GM18858 (cell line): ENCODE measurements around the gene HOXC5.

Experiments used
- ATAC-seq: cut with Tn5 transposase; IDR thresholded peaks from one replicate; pipeline ENCODE4 v1.9.1; 2021; ENCODE audit not compliant: unreplicated experiment

Gene HOXC5

DNA sequence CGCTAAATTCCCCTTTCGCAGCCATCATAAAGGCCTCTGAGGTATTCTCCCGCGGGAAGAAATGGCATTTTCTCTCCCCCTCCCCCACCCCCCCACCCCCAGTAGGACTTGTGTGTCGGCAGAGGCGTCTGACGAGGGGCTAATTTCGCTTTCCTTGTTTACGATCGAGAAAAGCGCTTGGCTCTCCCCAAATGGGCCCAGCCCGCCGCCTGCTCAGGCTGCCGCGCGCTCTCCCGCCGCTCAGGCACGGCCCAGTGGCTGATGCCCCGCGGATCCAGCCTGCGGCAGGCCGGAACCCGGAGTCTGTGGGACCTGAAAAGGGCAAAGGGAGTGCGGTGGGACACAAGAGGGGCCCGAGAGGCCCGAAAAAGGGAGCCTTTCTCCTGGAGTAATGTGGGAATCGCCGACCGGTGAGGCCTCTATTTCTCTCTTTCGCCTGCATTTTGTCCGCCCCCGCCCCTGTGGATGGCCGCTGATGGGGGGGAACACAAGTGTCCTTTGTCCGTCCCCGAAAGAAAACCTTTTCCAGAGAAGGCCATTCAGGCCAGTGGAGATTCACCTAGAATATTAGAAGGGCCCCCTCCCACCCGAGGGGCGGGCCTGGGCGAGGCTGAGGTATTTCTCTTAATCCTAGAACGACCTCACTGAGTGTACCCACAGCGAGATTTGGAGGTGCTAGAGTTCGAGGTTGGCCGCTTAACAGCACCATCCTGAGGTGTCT is 13.6 kb upstream of the HOXC5 start:
- no peak for ATAC-seq

DNA sequence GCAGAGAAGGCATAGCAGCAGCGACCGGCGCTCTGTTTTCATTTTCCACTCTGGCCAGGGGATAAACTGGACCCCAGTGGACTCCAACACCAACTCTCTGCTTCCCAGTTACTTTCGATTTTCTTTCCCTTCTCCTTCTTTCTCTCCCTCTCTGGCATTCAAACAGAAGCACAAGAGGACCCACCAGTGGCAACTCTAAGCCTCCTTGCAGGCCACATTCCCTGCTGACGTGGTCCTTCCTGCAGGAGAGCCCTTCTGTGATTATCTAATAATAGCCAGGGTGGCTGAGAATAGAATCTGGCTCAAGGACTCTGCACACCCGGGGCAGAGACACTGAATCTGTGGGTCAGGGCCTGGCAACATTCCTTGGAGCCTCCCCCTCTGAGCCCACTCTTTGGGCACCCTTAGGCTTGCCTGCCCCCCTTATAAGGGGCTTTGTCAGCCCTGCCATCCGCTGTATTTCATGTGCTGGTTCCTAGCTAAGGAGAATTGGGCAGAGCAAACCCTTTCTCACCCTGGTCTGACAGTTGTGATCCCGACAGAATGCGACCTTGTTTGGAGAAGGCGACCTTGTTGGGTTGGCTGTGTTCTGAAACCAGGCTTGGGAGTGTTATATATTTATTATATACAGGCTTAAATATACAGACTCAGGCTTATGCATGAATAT is 12.8 kb upstream of the HOXC5 start:
- ATAC-seq: no peak

DNA sequence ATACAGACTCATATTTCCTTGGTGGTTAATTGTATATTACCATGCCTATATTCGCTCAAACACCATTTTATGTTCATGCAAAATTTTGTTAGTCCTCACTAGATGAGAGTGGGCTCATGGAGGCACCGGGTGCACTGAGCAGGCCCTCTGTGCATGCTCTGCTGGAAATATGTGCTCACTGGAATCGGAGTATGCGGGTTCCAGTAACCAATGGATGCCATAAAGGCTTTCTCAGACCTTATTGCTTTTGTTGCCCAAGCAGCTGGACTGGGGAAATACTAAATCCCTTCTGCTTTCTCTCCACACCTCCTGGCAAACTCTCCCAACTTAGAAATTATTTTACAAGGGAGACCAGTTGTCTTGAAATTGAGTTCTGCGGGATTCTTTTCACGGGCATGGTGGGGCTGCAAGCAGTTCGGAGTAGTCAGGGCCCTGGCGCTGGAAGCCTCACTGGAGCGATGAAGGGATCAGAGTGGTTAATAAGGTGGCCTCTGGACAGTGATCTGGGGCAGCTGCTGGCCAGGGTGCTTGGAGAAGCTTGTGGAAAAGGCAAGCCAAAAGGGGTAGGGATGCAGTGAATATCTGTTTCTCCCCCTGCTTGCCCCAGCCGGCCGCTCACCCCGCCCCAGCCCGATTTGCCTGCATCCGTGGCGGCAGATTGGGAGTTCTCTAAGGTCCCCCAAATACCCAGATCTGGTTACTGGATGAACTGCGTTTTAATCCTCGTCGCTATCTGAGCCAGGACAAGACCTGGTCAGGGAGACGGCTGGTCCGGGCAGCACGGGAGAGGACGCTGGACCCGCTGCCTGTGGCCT is 12.1 kb upstream of the HOXC5 start:
- ATAC-seq: no peak

DNA sequence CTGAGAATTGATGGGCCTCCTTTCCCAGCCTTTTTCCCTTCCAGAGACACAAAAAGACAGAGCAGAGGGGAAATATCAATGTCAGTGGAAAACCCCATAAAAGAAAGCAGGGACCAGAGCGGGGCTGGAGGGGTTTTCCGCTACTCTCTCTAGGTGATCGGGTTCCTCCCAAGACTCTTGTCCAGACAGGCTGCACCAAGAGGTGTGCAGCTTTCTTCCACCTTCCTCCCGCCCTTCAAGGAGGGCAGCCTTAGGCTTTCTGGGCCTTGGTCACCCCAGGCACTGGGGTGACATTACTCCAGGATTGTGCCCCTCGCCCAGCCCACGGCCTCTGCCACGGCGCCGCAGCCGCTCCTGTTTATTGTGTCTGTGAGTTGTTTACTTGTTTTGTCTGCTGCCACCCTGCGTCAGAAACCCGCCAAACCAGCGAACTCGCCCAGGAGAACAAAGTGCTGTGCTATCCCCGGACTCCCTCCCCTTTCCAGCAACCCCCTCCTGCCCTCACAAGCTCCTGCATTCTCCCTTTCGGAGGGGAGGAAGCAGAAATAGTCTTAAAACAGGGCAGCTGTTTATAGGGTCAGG is 11.3 kb upstream of the HOXC5 start:
- no peak for ATAC-seq

DNA sequence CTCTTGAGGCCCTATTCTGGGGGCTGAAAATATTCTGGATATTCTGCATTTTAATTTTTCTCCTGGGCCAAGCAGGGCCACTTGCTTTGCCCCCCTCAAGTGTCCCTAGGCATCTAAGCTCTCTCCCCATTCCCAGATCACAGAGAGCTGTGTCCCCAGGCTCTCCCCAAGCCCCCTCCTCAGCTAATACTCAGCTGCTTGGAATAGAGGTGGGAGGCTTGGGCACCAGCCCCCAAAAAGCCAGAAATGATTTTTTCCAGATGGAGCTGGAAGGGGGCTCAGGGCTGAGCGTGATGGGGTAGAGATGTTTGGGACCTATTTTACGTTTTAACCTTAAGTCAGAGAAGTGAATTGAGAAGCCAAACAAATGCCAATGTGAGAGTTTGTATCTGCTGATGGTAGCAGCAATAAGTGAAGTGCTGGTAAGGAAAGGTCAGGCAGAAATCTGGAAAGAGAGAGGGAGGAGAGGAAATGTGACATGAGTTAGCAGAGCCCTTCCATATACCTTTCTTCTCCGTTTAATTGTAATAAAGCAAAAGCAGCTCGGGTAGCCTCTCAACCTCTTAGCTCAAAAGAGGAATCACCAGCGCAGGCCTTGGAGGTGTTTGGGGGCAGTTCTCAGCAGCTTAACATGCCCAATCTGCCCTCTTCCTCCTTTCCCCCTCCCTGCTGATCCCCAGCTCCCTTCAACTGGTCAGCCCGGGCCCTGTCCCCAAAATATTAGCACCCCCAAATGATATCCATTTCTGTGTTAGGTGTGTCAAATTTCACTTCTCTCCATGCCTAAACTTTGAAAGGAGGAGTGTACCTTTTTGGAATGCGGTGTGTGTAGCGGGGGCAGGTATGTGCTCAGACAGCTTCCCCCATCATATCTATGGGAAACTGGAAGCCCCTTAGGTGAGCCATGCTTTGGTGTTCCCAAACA is 9.6 kb upstream of the HOXC5 start:
- no peak for ATAC-seq

DNA sequence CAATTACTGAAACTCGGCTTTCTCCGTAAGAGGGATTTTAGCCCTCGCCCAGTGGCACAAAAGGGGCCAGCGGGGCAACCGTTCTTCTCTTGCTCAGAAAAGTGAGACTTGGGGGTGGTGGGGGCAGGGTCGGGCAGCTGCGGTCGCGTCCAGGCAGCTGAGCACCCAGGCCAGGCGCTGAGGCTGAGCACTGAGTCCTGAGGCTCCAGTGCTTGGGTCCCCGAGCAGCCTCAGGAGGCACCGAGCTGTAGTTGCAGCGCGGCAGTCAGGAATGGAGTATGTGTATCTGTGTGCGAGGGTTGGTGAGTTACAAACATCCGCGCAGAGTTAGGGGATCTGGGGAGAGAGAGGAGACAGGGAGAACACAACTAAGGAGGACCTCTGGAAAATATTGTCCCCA is 8.7 kb upstream of the HOXC5 start:
- no peak for ATAC-seq

DNA sequence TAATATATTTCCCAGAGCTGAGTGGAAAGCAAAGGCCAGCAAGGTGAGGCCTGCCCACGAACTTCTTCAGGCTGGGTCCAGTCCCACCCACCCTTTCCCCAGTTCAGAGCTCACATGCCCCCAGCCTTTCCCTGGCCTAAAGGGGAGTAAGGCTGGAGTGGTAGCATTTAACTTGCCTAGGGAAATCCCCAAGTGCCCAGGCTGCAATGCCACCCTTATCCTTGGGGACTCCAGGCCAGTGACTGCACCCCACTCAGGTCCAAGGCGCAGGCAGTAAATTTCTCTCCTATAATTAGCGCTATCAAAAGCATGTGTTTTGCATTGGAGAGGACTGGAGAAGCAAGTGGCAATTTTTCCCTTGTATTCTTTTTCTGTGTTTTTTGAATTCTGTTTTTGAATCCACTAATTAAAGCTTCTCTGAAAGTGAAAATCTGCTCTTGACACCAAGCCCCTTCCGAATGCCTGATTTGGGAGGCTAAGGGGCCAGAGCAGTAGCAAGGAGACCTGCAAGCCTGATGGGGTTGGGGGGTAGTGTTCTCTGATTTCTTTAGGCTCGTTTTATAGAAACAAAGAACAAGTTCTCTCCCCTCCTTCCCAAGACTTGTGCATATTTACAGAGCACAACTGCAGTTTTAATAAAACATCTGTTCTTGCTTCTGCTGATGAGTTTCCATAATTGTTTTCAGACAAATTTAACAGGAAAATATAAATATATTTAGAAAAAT is 8.1 kb upstream of the HOXC5 start:
- ATAC-seq: no peak

DNA sequence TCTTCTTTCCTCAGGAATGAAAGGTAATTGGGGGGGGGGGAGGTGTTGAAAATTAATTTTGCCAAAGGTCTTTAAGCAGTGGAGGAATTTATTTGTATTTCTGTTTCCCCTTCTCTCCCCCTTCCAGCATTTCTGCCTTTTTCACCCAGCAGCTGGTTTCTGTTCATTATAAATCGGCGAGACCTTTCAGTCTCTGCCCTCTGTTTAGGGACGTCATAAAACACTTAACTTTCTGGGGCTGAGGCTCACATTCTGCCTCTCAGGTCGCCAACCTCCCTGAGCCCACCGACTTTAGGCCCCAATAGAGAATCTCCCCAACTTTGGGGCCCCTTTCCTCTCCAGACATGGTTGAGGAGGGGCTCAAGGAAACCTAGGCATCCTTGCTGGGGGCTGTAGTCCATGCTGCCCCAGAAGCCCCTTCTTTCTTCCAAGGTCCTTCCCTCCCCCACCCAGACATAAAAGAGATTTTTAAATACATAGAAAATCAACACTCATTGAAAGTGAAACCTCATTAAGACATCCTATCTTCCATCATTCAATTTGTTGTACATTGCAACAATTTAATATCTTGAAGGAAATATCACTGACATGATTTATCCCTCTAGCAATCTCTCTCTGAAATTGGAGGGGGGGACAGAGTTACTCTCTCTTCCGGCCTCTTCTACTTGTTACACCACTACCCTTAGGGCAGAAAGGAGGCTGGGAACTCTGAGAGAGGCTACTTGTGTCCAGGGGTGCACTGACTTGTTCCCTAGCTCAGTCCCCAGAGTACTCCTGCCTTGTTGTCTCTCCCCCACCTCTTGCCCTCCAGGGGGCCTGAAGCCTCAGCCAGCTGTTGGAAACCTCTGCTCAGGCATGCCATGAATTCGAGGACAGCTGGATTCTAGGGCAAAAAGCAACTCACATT is 7.1 kb upstream of the HOXC5 start:
- ATAC-seq: no peak

DNA sequence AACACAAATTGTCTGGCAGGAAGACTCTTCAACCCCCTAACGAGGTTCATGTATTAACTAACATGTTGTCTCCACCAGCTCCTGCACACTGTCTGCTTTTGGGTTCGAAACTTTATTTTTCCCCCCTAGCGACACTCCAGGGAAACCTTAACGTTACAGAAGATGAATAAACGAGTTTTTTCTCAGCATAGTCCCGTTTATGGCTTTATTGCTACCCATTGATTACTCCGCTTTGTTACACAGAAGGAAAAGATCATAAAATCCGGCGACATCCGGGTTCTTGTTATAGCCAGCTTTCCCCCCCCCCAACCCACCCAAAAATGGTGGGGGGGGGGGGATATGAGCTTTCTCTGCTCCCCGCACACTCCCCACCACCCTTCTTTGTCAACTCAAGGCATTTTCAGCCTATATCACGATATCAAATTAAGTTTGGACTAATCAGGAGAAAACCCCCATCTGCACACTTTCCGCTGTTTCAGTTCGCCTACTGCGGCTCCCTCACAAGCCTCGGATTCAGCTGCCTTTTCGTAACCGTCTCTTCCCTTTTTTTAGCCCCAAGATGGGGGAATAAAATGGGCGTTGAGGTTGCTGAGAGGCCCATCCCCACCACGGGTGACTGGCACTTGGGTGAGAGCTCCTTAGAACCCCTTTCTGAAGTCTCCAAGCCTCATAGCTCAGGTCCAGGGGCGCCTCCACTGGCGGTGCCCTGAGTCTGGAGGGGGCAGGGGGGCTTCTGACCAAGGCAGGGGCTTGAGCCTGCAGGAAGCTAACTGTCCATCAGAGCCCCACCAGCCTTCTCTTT is 6.0 kb upstream of the HOXC5 start:
- no peak for ATAC-seq

DNA sequence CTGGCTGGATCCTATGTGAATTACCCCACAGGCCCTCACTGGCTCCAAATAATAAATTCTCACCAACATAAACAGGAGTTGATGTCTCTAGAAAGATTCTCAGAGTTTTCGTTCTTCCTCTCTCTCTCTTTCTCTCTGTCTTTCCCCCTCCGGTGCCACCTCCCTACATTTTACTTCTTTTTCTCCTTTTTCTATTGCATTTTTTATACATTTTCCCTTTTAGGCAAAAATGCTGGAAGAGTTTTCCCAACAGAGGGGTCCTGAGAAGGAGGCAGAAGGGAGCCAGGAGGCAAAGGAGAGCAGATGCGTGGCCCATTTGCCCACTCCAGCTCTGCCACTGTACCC is 5.4 kb upstream of the HOXC5 start:
- ATAC-seq: no peak

DNA sequence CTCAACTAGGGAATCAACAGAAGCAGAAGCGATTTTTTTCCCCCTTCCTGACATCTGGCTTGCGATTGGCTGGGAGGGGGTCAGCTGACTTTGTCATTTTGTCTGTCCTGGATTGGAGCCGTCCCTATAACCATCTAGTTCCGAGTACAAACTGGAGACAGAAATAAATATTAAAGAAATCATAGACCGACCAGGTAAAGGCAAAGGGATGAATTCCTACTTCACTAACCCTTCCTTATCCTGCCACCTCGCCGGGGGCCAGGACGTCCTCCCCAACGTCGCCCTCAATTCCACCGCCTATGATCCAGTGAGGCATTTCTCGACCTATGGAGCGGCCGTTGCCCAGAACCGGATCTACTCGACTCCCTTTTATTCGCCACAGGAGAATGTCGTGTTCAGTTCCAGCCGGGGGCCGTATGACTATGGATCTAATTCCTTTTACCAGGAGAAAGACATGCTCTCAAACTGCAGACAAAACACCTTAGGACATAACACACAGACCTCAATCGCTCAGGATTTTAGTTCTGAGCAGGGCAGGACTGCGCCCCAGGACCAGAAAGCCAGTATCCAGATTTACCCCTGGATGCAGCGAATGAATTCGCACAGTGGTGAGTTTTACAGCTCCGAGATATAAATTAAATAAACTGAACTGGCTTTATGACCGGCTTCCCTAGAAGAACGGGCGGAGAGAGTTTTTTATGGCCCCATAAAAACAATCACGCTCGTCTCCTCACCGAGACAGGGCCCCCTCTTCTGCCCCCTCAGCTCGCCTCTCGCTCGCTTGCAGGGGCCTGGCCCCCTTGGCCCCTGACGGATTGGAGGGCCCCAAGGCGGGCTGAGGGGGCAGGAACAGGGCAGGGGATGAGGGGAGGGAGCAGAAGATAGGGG is 4.3 kb upstream of the HOXC5 start, which contains the start of gene HOXC6:
Gene HOXC6 (plus strand): TSS at position 127 of the 888 bp plus-strand sequence. CDS start 82 bp downstream, at position 209.
- no peak for ATAC-seq

DNA sequence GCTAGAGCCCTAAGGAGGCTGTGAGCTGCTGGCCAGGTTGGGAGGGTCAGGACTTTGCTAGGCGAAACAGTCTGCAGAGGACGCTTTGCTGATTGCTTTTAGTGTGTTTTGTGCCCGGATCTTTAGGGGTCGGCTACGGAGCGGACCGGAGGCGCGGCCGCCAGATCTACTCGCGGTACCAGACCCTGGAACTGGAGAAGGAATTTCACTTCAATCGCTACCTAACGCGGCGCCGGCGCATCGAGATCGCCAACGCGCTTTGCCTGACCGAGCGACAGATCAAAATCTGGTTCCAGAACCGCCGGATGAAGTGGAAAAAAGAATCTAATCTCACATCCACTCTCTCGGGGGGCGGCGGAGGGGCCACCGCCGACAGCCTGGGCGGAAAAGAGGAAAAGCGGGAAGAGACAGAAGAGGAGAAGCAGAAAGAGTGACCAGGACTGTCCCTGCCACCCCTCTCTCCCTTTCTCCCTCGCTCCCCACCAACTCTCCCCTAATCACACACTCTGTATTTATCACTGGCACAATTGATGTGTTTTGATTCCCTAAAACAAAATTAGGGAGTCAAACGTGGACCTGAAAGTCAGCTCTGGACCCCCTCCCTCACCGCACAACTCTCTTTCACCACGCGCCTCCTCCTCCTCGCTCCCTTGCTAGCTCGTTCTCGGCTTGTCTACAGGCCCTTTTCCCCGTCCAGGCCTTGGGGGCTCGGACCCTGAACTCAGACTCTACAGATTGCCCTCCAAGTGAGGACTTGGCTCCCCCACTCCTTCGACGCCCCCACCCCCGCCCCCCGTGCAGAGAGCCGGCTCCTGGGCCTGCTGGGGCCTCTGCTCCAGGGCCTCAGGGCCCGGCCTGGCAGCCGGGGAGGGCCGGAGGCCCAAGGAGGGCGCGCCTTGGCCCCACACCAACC is 3.1 kb upstream of the HOXC5 start:
- ATAC-seq: no peak

DNA sequence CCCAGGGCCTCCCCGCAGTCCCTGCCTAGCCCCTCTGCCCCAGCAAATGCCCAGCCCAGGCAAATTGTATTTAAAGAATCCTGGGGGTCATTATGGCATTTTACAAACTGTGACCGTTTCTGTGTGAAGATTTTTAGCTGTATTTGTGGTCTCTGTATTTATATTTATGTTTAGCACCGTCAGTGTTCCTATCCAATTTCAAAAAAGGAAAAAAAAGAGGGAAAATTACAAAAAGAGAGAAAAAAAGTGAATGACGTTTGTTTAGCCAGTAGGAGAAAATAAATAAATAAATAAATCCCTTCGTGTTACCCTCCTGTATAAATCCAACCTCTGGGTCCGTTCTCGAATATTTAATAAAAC is 2.4 kb upstream of the HOXC5 start:
- no peak for ATAC-seq

DNA sequence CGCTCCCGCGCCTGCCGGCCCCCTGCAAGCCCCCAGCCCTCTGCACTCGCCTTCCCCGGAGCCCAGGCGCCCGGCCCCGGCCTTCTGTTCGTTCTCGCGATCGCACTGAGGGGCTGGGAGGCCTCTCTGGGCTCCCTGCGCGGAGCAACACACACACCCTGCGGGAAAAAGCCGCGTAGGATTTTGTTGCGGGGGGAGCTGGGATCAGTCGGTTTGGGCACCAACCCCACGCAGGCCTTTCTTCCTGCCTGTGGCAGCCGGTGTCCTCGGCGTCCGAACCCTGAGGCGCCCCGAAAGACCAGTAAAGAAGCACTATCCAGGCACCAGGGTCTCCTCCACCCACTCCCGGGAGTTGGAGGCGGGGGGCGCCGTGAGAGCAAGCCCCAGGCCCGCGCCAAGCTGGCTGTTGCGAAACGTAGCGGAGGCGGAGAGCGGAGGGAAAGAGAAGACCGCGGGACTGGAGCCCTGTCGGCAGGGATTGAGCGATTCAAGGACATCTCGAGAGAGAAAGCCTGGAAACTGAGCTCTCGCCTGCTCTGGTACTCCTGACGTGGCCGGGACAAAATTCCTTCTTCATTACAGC is 1.9 kb upstream of the HOXC5 start:
- ATAC-seq: no peak

DNA sequence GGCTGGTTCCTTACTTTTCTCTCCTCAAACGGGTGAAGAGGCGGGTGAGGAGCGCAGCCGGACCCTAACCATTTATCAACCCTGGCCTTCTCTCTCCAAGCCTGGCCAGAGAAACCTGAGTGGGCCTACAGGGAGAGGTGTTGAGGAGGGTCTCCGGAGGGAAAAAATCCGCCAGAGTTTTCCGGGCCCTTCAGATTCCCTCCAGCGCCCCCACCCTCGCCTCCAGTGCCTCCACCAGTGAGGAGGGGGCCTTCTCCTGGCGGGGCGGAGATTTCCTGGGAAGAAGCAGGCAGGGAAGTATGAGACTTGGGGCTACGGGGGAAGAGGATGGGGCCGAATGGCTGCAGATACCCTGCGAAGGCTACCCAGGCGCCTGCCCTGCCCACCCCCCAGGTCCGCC is 1.4 kb upstream of the HOXC5 start:
- no peak for ATAC-seq
